SHP77 treated with DMSO at 0.1 percent for 48 hours (cell line): ENCODE measurements around the gene ITM2B.
A peak's percentile ranks its signal among the peaks of the same experiment; 100 is the strongest.
"Not testable (repeated sequence)": the region's sequence is repeated elsewhere in the genome, so short reads cannot be mapped to it uniquely, and the experiment has no call there.

Experiments
- DNase-seq: peaks from one replicate; lab custom pipeline; 2025; lab: John Stamatoyannopoulos, UW

ITM2B gene

DNA sequence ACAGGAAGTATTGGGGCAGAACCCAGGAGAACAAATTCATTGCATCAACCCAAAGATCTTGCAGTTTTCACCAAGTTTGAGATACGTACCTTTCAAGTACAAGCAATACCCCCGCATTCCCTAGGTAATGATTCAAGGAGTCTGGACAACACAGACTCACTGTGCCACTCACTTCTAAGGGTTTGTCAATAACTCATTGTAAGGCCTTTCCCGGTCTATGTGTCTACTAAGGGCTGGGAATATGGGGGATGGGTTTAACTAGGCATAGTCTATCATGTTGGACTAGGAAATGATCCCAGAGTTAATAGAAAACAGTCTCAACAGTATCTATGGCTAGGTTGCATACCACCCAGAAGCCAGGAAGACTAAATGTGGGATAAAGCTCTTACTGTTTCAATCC is 8.3 kb upstream of the ITM2B start:
- no peak for DNase-seq

DNA sequence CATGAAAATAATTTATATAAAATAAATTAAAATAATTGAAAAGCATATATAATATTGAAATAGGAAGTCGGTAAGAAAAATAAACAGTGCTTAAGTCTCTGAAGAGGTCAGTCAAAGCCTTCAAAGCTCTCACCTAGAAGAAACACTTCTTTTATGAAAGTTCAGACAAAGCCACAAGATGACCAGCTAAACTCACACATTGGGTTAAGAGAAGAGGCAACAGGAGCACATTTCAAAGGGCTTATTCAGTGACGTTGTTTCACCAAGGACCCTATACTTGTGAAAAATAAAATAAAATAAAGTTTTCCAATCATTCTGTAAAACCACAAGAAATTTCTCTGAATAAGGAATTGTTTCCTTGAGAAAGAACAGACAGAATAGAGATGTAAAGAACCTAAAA is 2.5 kb upstream of the ITM2B start:
- DNase-seq, result no peak

DNA sequence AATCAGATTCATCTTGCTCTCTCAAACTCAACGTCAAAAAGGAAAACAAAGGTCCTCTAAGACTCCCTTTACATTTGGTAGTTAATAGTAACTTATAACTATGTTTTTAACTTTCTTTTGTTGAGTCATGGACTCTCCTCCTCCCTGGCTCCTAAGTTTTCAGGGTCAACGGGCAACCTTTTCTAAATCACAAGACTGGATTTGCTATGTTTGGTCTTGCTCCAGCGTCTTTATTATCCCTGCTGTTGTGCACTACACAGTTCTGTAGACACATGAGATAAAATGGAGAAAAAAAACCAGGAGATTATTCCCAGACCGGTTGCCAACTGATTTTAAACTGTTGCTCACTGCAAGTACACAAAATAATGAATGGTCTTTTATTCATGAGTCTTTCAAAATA is 1.9 kb upstream of the ITM2B start:
- no peak for DNase-seq

DNA sequence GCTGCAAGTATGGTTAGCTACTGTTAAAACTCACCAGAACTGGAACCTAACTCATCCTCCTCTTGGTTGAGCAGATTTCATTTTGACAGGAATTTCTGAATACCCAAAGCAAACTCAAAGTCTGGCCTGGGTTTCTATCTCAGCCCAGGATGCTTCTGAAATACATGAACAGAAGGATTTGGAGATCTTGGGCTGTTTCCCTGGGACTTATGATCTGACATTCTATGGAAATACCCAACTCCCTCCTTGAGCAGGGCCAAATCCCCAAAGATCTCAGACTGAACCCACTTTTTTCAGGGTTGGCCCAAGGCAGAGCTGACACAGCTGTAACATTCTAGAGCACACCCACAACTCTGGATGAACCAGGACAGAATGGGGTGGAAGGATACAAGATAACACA is 1.1 kb upstream of the ITM2B start:
- DNase-seq, result no peak

DNA sequence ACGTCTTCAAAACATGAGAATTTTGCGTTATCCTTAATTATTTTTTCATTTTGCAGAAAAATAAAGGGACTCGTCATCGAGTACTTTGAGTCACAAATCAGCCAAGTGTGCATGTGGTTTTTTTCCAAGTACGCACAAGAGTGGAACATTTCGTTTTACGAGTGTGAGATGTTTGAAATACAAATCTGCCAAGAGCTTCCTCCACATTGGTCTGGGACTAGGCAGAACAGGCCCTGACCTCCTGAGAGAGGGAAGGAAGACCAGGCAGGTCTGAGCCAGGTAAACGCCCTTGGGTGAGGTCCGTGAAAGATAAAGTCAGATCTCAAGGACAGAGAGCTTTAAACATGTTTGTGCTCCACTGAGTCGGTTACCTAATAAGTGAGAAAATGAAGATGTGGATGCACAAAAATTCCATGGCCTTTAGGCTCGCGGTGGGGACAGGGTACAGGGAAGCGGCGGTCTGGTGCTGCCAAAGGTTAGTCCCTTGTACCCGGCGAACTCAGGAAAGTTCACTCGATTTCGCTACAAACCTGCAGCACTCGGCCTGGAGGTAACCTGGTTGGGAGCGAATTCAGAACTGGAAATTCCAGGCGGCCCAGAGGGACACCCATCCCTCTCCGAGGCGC is 473 bp upstream of the ITM2B start:
- DNase-seq, result peak; percentile 23

DNA sequence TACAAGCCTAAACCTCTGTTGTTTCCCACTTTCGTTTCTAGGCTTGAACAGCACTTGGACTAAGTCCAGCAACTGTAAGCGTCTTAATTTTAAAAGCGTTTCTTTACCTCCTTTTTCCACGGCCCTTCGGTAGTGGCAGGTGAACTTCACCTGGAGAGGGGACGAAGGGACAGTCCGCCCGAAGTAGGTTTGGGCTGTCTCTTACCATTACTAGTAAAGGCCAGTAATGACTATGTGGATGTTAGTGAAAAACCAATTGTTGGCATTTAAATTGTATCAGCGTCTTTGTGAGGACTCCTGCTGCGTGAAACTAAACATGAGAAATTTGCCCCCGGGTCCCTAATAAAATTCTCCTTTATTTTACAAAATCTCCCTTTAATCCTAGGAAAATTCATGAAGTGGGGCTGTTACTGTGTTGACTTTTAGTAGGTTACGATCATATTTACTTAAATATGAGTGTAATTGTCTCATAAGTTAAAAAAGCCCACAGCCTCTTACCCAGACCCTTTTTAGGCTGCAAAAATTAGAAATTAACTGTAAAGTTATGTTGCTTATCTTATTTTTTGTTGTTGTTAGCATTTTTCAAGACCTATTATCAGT is 983 bp downstream of the ITM2B start:
- no peak for DNase-seq

DNA sequence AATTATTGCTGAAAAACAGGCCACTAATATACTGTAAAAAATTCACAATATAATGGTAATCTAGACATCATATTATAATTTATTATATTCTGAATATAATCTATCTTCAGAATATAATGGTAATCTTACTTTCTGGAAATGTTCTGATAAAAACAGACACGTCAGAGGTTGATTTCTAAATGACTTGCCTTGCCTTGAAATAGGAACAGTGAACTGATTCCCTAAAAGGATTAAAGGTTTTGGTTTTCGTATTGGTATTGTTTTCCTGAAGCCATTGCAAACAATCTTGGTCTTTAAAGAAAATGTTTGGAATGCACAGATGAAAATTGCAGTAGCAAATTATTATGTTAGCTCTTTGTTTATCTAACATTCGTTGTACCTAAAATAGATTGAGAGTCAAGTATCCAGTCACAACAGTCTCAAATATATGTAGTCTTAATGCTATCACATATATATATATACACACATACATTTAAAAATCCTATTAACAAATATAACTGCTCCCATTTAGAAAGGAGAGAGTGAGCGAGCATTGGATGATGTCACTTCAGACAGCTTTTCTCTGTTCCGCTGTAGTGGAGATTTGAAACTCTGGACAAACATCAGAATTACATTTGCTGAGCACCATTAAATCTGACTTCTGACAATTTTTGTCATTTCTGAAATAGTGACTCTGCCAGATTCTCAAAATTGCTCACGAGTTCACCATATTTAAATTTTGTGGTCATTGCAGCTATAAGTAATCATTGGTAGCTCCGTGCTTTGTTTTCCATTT is 1.7 kb downstream of the ITM2B start:
- no peak for DNase-seq

DNA sequence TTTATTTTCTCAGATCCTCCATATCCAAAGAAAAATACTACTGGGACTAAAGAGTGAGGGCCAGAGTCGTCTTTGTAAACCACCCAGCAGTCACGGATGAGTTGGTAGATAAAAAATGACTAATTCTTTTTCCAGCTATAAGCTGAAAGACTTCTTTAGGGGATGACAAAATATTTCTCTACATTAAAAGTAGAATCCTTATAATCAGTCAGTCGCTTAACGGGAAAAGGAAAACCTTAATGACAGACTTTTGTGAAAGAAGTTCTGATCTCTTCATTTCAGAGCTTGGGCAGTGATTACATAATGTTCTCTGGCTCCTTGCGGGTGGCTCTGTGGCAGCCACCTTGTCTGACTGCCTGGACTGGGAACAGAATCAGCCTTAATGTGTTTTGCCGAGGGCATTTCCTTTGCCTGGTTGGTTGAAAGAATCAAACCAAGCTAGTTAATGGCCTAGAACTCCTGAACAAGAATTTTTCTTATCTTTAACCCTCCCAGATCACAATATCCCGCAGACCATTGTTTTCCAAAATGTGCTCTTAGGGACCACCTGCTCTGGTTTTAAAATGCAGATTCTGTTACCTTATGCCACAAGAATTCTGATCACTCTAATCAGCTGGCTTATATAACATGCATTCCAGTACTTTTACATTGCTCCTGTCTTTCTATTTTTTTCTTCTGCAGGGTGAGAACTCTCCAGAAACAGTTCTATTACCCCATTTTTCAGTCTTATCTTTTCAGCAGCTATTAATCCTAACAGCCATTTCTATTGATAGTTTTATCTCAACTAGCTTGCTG is 2.5 kb downstream of the ITM2B start:
- no peak for DNase-seq

DNA sequence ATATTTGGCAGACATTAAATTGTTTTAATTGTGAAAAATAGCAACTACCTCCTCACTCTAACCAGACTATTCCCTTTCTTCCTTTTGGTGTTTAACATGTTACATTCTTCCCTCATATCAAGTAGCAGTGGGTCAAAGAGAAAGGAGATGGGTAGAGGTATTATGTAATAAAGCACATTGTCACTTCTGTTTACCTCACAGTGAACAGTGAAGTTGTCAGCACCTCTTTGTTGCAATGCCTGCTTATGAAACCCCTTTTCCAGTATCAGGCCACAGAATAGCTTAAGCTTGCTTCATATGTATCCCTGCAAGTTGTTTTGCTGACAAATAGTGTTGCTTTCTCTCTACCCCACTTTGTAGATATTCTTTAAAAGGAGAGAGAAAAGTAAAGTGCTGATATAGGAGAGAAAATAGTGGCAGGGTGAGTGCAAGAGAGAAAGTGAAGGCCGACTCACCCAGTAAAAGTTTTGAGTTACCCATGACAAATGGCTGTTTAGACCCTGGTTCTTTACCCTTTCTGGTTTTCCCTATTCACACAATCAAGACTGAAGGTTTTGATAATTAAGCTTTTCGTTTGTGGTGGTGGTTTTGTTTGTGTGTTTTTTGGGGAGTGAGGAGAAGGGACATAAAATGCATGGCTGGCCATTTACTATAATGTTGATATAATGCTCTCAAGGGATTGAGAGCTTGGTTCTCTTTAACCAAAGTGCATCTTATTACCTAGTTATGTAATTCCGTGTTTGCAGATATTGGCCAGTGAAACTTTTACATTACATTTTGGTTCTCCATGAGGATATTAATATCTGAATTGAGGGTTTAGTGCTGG is 3.7 kb downstream of the ITM2B start:
- no peak for DNase-seq

DNA sequence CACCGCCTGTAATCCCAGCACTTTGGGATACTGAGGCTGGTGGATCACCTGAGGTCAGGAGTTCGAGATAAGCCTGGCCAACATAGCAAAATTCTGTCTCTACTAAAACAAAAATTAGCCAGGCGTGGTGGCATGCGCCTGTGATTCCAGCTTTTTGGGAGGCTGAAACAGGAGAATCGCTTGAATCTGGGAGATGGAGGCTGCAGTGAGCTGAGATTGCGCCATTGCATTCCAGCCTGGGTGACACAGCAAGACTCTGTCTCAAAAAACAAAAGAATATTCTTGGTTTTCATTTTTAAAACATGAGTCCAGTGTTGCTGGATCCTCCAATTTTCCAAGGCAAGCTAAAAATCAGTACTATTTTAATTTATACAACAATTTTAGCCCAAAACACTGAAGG is 6.4 kb downstream of the ITM2B start:
- not testable (repeated sequence) for DNase-seq

DNA sequence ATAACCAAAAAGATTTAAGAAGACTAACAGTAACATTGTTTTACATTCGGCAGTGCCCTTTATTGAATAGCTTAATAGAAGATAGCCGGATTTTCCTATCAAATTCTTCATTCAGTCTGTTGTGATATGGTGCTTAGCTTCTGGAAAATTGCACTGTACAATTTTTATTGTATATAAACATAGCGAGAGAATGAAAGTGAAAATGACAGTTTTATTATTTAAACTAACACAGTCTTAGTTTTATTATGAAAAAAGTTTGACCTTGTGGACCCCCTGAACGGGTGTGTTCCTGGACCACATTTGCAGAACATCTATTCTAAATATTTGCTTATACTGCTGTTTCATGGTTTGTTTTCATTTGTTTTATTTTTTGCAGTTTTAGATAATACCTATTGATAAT is 8.6 kb downstream of the ITM2B start:
- DNase-seq, result no peak

DNA sequence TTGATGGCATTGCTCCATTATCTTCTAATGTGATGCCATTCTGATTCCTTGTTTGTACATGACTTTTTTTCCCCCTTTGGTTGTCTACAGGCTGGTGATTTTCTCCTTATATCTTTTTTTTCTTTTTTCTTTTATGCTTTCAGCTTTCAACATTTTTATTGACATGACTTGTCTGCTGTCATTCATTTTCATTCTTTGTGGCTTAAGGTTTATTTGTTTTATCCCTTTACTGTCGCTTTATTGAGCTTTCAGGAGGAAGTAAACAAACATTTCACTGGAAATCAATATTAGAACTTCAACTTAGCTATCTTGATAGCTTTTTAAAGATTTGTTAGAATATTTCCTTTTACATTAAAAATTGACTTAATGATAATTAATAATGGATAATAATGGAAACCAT is 9.7 kb downstream of the ITM2B start:
- no peak for DNase-seq

DNA sequence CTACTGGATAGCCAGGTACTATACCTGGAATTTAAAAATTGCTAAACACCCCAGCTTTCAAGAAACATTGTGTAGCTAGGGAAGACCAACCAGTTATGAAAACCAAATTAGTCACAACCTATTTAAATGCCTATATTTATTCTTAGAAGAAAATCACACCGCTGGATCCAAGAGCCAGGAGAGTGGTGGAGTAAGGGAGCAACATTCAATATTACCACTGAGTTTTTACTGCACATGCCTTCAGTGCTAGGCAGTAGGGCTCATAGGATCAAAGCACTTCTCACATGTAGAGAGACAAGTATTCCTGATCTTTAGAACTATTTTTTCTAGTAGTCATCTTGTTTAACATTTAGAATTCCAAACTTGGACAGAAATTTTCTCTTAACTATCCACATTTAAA is 11.2 kb downstream of the ITM2B start:
- no peak for DNase-seq

DNA sequence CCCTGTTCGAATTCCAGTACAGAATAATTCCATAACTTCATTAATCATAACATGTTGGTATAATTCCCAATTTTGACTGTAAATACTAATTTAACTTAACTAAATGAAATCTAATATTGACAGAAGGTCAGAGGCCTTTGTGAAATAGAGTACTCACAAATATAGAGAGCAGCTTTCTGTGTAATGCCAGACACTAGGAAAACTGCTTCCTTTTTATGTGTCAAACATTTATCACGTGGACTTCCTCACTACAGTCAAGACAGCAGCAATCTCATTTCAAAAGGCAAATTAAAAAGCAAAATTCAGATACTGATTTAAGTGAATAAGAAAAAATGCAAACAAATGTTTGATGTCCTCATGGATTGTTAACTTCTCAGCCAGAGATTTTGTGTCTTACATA is 13.1 kb downstream of the ITM2B start:
- DNase-seq, result no peak

DNA sequence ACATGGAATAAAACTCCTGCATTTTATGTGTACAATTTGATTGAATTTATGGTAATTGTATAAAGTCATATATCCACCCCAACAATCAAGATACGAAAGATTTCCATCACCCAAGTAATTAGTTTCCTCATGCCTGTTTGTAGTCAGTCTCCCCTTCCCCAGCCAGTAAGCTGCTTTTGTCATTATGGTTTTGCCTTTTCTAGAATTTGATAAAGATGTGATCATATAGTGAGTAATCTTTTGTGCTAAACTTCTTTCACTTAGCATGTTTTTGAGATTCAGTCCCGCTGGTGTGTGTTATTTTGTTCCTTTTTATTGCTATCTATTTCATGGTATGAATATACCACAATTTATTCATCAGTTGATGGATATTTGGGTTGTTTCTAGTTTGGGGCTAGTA is 16.0 kb downstream of the ITM2B start:
- no peak for DNase-seq

DNA sequence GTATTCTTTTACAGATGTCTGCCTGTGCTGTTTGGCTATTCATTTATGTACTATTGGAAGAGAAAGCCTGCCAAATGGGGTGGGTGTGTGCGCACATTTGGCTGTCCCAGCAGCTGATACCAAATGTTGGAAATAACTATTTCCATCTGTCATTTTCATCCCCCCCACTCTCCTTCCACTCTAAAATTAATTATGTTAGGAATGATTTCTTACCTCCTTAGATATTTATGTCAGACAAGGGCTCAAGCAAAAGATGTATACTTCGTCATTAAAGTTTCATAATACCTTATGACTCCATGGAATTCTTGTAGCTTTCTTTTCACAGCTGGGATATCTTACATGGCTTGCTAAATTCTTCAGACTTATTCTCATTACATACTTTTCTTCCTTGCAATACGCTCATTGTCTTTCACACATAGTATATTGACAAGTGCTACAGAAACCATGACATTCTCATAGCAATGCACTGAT is 18.6 kb downstream of the ITM2B start:
- no peak for DNase-seq

DNA sequence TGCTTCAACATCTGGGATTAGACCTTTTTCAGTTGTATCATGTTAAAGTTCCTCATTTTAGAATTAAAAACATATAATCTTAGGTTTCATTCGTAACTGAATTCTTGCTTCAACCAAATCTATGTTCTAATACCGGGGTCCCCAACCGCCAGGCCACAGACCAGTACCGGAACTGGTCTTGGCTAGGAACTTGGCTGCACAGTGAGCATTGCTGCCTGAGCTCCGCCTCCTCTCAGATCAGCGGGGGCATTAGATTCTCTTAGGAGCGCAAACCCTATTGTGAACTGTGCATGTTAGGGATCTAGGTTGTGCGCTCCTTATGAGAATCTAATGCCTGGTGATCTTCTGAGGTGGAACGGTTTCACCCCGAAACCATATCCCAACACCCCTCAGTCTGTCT is 19.2 kb downstream of the ITM2B start:
- DNase-seq, result no peak

DNA sequence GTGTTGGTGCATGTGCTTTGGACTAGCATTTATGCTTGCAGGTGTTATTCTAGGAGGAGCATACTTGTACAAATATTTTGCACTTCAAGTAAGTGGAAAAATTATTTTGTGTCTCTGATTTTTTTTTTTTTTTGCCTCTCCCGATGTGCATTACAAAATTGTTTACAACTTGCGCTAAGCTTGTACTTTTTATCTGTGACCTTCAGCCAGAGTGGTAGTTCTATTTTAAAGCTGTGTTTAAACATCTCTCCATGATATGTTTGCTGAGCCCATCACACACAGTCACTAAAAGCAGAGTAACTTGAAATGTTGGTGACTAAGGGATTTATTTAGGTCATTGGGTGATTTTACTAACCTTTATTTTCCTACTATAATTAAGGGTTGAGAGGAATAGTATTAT is 20.8 kb downstream of the ITM2B start:
- no peak for DNase-seq

DNA sequence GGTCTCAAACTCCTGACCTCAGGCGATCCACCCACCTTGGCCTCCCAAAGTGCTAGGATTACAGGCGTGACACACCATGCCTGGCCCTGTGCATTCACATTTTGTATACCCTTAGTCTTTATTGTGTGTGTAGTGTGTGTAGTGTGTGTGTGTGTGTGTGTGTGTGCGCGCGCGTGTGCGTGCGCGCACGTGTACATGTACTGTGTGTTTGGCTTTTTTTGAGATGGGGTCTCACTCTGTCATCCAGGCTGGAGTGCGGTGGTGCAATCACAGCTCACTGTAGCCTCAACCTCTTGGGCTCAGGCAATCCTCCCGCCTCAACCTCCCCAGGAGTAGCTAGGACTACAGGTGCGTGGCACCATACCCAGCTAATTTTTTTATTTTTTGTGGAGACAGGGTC is 22.1 kb downstream of the ITM2B start:
- DNase-seq, result no peak

DNA sequence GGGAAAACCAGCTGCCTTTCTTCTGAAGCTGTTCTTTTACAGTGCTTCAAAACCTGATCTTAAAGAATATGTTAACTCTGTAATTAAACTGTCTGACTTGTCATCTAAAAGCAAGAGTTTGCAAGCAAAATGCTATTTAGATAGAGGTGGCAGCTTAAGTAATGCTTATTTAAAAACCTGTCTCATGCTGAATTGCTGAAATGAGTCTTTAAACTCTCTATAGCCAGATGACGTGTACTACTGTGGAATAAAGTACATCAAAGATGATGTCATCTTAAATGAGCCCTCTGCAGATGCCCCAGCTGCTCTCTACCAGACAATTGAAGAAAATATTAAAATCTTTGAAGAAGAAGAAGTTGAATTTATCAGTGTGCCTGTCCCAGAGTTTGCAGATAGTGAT is 22.9 kb downstream of the ITM2B start:
- no peak for DNase-seq

DNA sequence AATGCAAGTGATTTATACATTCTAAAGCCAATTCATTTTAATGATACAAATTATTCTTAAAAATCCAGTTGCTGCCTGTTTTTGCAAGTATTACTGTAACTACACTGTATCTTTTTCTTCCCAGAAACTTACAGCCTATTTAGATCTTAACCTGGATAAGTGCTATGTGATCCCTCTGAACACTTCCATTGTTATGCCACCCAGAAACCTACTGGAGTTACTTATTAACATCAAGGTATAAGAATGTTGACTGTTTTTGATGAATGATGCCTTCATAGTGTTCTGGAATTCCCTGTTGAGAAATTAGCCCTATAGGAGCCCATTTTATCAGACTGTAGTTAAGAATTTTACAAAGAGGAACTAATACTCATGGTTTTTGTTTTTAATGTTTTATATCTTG is 25.0 kb downstream of the ITM2B start:
- DNase-seq, result no peak

DNA sequence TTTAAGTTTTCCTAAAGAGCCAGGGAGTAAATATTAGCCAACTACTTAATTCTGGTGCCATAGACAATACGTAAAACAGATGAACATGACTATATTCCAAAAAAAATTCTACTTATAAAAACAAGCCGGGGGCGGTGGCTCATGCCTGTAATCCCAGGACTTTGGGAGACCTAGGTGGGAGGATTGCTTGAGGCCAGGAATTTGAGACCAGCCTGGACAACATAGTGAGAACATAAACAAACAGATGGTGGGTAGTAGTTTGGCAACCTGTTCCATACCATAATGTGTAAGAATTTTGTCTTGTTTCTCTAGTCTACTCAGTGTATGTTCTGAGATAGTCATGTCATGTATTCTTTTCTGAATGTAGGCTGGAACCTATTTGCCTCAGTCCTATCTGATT is 25.4 kb downstream of the ITM2B start:
- DNase-seq, result no peak
